B cell (primary cell): ENCODE measurements around the gene EPB41L2. TPM values are rescaled to one million over a fixed set of nuclear protein-coding genes. Genes with fewer than 3 reads are reported as not detected.

Experiments used
- ATAC-seq: fragments of 200-7000 bp; cut with Tn5 transposase; one replicate; pipeline ENCODE4 v1.10.0; 2021; ENCODE audit warnings: low read depth, mild to moderate bottlenecking, moderate number of reproducible peaks, moderate library complexity
- CTCF ChIA-PET: fragments of 350-600 bp; sonication (Branson Sonifier 250); formaldehyde crosslinking; loops from one replicate; lab custom pipeline; 2021; ENCODE audit warnings: antibody characterized with exemption, inconsistent platforms; lab: Charles Lee
- POLR2A ChIA-PET: fragments of 350-600 bp; sonication (Branson Sonifier 250); formaldehyde crosslinking; loops from one replicate; lab custom pipeline; 2021; ENCODE audit warnings: antibody characterized with exemption; lab: Charles Lee
- DNase-seq: peaks from one replicate; pipeline ENCODE4 v3.0.0; 2013
- H2AFZ ChIP-seq: 2 replicates; pipeline ENCODE4 v1.6.1; 2012; ENCODE audit warnings: mild to moderate bottlenecking, low read depth, low read length; ENCODE audit not compliant: insufficient read depth, poor library complexity, severe bottlenecking
- H3K27ac ChIP-seq, 2 donors: 1 replicate in 1 of 2; 2 replicates in 1 of 2; pipeline ENCODE4 v1.5.1; 2012 to 2013; ENCODE audit warnings: low read length in 2 of 2, mild to moderate bottlenecking in 2 of 2, moderate library complexity in 1 of 2
- H3K27me3 ChIP-seq, 4 experiments: fragments of 200-600 bp in 1 of 4; sonication (generic) in 1 of 4; replicated peaks in 1 of 4; 1 replicate in 2 of 4; 2 replicates in 2 of 4; pipeline versions ENCODE4 v1.6.1 to v1.7.0; 2013 to 2016; ENCODE audit warnings: low read length in 3 of 4, mild to moderate bottlenecking in 2 of 4, mixed read lengths in 1 of 4, moderate library complexity in 1 of 4; ENCODE audit not compliant: insufficient read depth in 4 of 4, control insufficient read depth in 3 of 4; ENCODE audit errors: control extremely low read depth in 1 of 4
- H3K36me3 ChIP-seq, 2 experiments: replicated peaks in 1 of 2; 1 replicate in 1 of 2; 2 replicates in 1 of 2; pipeline versions ENCODE4 v1.6.1 to v1.7.1; 2013; ENCODE audit warnings: low read length in 1 of 2; ENCODE audit not compliant: insufficient read depth in 2 of 2, control insufficient read depth in 1 of 2; ENCODE audit errors: control extremely low read depth in 1 of 2, extremely low read depth in 1 of 2
- H3K4me1 ChIP-seq, 2 donors: fragments of 200-600 bp in 1 of 2; sonication (generic) in 1 of 2; 1 replicate in 1 of 2; 2 replicates in 1 of 2; pipeline versions ENCODE4 v1.5.1 to v1.6.1; 2013 to 2017; ENCODE audit warnings: low read length in 2 of 2; ENCODE audit not compliant: control insufficient read depth in 2 of 2, insufficient read depth in 2 of 2
- H3K4me2 ChIP-seq: replicated peaks from 2 replicates; pipeline ENCODE3; 2012; ENCODE audit warnings: mild to moderate bottlenecking, low read depth, low read length; ENCODE audit not compliant: poor library complexity, severe bottlenecking
- H3K4me3 ChIP-seq, 5 experiments: fragments of 200-600 bp in 1 of 5; sonication (generic) in 1 of 5; 1 replicate in 3 of 5; 2 replicates in 2 of 5; pipeline versions ENCODE4 v1.5.1 to v1.7.0; 2011 to 2016; ENCODE audit warnings: low read length in 4 of 5, mild to moderate bottlenecking in 4 of 5, low read depth in 2 of 5, control low read depth in 1 of 5, moderate library complexity in 1 of 5; ENCODE audit not compliant: insufficient read depth in 1 of 5; ENCODE audit errors: control extremely low read depth in 1 of 5, extremely low read depth in 1 of 5
- H3K79me2 ChIP-seq: fragments of 200-600 bp; sonication (generic); one replicate; pipeline ENCODE4 v1.6.0; 2016; ENCODE audit warnings: low read length; ENCODE audit not compliant: control insufficient read depth, insufficient read depth
- H3K9ac ChIP-seq: fragments of 200-600 bp; sonication (generic); 2 replicates; pipeline ENCODE4 v1.6.1; 2017; ENCODE audit warnings: mild to moderate bottlenecking, low read length, moderate library complexity
- H3K9me3 ChIP-seq, 3 donors: one replicate each; pipeline versions ENCODE4 v1.6.1 to v1.7.1; 2013; ENCODE audit warnings: low read length in 2 of 3; ENCODE audit not compliant: control insufficient read depth in 2 of 3, insufficient read depth in 1 of 3; ENCODE audit errors: control extremely low read depth in 1 of 3
- H4K20me1 ChIP-seq: 2 replicates; pipeline ENCODE4 v1.6.0; 2012; ENCODE audit warnings: mild to moderate bottlenecking, low read length; ENCODE audit not compliant: insufficient read depth, control insufficient read depth, poor library complexity, severe bottlenecking
- H3K27ac Mint-ChIP-seq: one replicate; pipeline ENCODE4 v1.8.0; 2021; ENCODE audit warnings: mixed read lengths
- H3K27me3 Mint-ChIP-seq: one replicate; pipeline ENCODE4 v1.8.0; 2021; ENCODE audit warnings: mixed read lengths
- H3K4me1 Mint-ChIP-seq: one replicate; pipeline ENCODE4 v1.8.0; 2021; ENCODE audit warnings: mixed read lengths
- H3K4me3 Mint-ChIP-seq: one replicate; pipeline ENCODE4 v1.8.0; 2021; ENCODE audit warnings: mixed read lengths
- H3K9me3 Mint-ChIP-seq: one replicate; pipeline ENCODE4 v1.8.0; 2022; ENCODE audit warnings: mixed read lengths; ENCODE audit not compliant: insufficient read depth
- EZH2 ChIP-seq: IDR thresholded peaks from 2 replicates; pipeline ENCODE4 v1.6.1; 2012; ENCODE audit warnings: borderline replicate concordance, low read depth, mild to moderate bottlenecking, moderate library complexity, low read length; ENCODE audit not compliant: insufficient read depth, poor library complexity, severe bottlenecking
- WGBS: methylation state at CpG from one replicate; pipeline ENCODE4 v1.1.5; 2013; ENCODE audit warnings: missing lambda C conversion rate; ENCODE audit not compliant: insufficient coverage; 5-methylcytosine and 5-hydroxymethylcytosine counted together
- intact Hi-C: fragments of 100-400 bp; cut with micrococcal nuclease; formaldehyde crosslinking; loops from one replicate; pipeline ENCODE4 v1.10.0; 2022
- polyA plus RNA-seq: library from polyadenylated mRNA; depleted of rRNA; stranded (reverse); fragments of >200 nt; gene quantifications from 2 replicates; pipeline ENCODE4 v1.2.3, GENCODE V29; 2012
- total RNA-seq, 2 donors: library from RNA; stranded (reverse); fragments of 120-200 nt in 1 of 2; gene quantifications; 1 replicate in 1 of 2; 2 replicates in 1 of 2; pipeline versions ENCODE4 v1.2.3 to v1.2.4, GENCODE V29; 2013 to 2022
- TF ChIP-seq, protein P1 (sequence below): fragments of 200-600 bp; IDR thresholded peaks from one replicate; pipeline ENCODE4 v1.8.0; 2022; ENCODE audit warnings: antibody characterized with exemption, mild to moderate bottlenecking

The EPB41L2 gene
- total and polyA plus RNA-seq, 2 donors (not counting 1 experiment from before 2014, with no cell fraction given), result 17.8 to 61.0 TPM

DNA sequence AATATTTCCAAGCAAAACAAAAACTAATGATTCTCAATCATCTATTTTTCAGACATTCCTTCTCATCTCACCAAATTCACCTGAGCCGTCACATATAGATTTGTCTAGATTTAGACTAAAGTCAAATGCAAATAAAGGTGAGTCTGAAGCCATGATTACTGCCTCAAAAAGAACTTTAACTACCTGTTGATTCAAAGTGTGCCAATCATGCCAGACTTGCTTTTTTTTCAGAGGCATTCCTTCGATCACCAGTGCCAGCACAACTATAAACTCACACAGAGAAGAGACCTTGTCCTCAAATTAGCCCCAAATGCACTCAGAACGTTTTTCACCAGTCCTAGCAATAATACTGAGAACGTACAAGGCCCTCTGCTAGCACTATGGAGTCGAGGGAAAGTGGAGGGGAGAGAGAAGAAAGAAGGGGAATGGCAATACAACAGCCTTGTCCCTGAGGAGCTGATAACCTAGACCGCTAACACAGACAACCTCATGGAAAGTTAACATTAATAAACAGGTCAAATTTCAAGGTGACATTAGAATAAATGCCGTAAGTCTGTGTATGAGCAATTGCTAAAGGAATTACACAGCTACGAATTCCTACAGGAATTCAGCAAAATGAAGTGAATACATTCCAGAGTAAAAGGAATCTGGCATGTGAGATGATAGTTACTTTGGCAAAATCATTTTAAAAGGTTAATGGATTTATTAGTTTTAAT lies 60.9 kb downstream of the EPB41L2 start:
- Histone ChIP-seq H3K9me3 (peaks cover 0 to 10% (median 1%) of the 10 kb centered on the region in 3 donors), H3K9ac (no peak overlapping the region), H2AFZ (no peak overlapping the region), H3K4me2 (no peak overlapping the region), H3K27me3 (no peaks in the 10 kb centered on the region), H3K27ac (no peak overlapping the region), H4K20me1 (peaks cover 5% of the 10 kb centered on the region), H3K4me3 (no peak overlapping the region), H3K79me2 (peaks cover 64% of the 10 kb centered on the region), H3K4me1 (peaks cover 4 to 7% of the 10 kb centered on the region in 2 donors), H3K36me3 (no peaks in the 10 kb centered on the region)
- DNase-seq (no peak), ATAC-seq (no peak)
- Mint-ChIP-seq H3K27me3 (no peaks in the 10 kb centered on the region), H3K27ac (no peak overlapping the region), H3K9me3 (peaks cover 4% of the 10 kb centered on the region), H3K4me3 (no peak overlapping the region), H3K4me1 (peaks cover 40% of the 10 kb centered on the region)
- POLR2A ChIA-PET, result no interaction called here
- intact Hi-C loops, result no loop called here
- 95% methylated on average over 3 of the region's 8 CpGs for WGBS
- no peak for TF ChIP-seq EZH2
- TF ChIP-seq, protein P1, sequence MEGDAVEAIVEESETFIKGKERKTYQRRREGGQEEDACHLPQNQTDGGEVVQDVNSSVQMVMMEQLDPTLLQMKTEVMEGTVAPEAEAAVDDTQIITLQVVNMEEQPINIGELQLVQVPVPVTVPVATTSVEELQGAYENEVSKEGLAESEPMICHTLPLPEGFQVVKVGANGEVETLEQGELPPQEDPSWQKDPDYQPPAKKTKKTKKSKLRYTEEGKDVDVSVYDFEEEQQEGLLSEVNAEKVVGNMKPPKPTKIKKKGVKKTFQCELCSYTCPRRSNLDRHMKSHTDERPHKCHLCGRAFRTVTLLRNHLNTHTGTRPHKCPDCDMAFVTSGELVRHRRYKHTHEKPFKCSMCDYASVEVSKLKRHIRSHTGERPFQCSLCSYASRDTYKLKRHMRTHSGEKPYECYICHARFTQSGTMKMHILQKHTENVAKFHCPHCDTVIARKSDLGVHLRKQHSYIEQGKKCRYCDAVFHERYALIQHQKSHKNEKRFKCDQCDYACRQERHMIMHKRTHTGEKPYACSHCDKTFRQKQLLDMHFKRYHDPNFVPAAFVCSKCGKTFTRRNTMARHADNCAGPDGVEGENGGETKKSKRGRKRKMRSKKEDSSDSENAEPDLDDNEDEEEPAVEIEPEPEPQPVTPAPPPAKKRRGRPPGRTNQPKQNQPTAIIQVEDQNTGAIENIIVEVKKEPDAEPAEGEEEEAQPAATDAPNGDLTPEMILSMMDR, result no peak
- CTCF ChIA-PET, result interaction anchor here (1.0 kb wide), 1 partner anchor 25 kb away, joined by 4 read pairs; no protein-coding TSS in a partner anchor

DNA sequence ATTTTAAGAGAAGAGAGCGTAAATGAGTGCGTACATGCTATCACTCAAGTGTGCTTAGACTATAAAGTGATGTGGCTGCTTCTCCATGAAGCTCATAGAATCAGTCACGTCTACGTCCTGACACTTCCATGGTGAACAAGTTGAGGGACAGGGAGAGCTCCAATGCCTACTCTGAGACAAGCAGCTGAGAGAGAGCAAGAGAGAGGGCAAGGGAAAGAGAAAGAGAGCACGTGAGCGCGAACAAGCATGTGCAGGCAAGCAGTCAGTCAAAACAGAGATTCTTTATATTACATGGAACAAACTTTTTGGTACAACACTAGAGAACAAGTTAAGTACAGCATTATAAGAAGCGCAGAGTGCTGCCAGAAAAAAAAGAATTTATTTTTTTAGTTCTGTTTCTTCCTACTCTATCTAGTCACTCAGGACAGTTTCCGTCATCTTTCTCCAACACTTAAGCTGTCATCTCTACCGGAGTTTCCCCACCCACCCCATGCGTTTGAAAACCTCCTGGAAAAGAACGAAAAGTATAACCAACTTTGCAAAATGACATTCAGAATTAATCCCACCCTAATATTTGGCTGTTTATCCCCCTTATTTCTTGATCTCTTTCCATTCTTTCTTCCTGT lies 61.8 kb downstream of the EPB41L2 start:
- CTCF ChIA-PET, result no interaction called here
- no peak for ATAC-seq
- Mint-ChIP-seq H3K4me1 (peaks cover 37% of the 10 kb centered on the region), H3K4me3 (no peak overlapping the region), H3K9me3 (no peaks in the 10 kb centered on the region), H3K27me3 (no peaks in the 10 kb centered on the region), H3K27ac (no peak overlapping the region)
- H3K4me1 ChIP-seq, result peaks cover 4 to 7% of the 10 kb centered on the region in 2 donors
- intact Hi-C loops, result no loop called here
- no peaks in the 10 kb centered on the region for H4K20me1 ChIP-seq
- H3K4me3 ChIP-seq, result no peak overlapping the region
- no peak overlapping the region for H2AFZ ChIP-seq
- H3K27ac ChIP-seq, result no peak overlapping the region
- no peaks in the 10 kb centered on the region for H3K27me3 ChIP-seq
- no peak overlapping the region for H3K9ac ChIP-seq
- H3K4me2 ChIP-seq, result no peak overlapping the region
- POLR2A ChIA-PET, result no interaction called here
- H3K36me3 ChIP-seq, result no peaks in the 10 kb centered on the region
- peaks cover 0 to under 1% (median 0%) of the 10 kb centered on the region in 3 donors for H3K9me3 ChIP-seq
- H3K79me2 ChIP-seq, result peaks cover 60% of the 10 kb centered on the region
- 87% methylated on average over 6 of the region's 12 CpGs for WGBS
- TF ChIP-seq, protein P1, result no peak
- no peak for TF ChIP-seq EZH2
- no peak for DNase-seq
